DOHH2 (cell line): ENCODE data around the gene TRPM1.

Experiments used
- EZH2phosphoT487 ChIP-seq: fragments of 200-600 bp; sonication (generic); IDR thresholded peaks from 2 replicates; pipeline ENCODE4 v1.6.1; 2017; ENCODE audit warnings: borderline replicate concordance, mild to moderate bottlenecking, antibody characterized with exemption, low read length, moderate library complexity, mixed read lengths
- TF ChIP-seq, protein P1 (sequence below): fragments of 200-600 bp; sonication (generic); IDR thresholded peaks from one replicate; pipeline ENCODE4 v1.5.1; 2014; ENCODE audit warnings: antibody characterized with exemption, mild to moderate bottlenecking, low read depth, low read length; ENCODE audit not compliant: poor library complexity, severe bottlenecking

DNA sequence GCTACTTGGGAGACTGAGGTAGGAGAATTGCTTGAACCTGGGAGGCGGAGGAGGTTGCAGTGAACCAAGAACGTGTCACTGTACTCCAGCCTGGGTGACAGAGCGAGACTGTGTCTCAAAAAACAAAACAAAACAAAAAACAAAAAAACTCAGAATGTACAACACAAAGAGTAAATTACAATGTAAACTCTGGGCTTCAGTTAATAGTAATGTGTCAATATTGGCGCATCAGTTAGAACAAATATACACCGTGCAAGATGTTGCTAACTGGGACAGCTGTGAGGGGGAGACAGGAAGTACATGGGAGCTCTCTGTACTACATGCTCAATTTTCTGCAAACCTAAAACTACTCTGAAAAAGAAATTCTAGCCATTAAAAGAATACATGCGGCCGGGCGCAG is 23.5 kb upstream of the TRPM1 start:
- TF ChIP-seq, protein P1, sequence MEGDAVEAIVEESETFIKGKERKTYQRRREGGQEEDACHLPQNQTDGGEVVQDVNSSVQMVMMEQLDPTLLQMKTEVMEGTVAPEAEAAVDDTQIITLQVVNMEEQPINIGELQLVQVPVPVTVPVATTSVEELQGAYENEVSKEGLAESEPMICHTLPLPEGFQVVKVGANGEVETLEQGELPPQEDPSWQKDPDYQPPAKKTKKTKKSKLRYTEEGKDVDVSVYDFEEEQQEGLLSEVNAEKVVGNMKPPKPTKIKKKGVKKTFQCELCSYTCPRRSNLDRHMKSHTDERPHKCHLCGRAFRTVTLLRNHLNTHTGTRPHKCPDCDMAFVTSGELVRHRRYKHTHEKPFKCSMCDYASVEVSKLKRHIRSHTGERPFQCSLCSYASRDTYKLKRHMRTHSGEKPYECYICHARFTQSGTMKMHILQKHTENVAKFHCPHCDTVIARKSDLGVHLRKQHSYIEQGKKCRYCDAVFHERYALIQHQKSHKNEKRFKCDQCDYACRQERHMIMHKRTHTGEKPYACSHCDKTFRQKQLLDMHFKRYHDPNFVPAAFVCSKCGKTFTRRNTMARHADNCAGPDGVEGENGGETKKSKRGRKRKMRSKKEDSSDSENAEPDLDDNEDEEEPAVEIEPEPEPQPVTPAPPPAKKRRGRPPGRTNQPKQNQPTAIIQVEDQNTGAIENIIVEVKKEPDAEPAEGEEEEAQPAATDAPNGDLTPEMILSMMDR: no peak
- TF ChIP-seq EZH2phosphoT487: no peak
